K562 (cell line): ENCODE measurements around the gene HLTF. TPM values are rescaled to one million over a fixed set of nuclear protein-coding genes. Genes with fewer than 3 reads are reported as not detected.

Experiments
- BCL6 ChIP-seq: fragments of 250-450 bp; sonication (Bioruptor Pico); IDR thresholded peaks from 2 replicates; pipeline ENCODE4 v1.4.0; 2020
- BRD9 ChIP-seq: fragments of 450-650 bp; IDR thresholded peaks from 2 replicates; pipeline ENCODE4 v1.6.1; 2018; ENCODE audit warnings: low read depth; ENCODE audit not compliant: partially characterized antibody
- CEBPZ ChIP-seq: fragments of 150-350 bp; IDR thresholded peaks from 2 replicates; pipeline ENCODE4 v1.6.1; 2014; ENCODE audit warnings: low read depth, mild to moderate bottlenecking, low read length, borderline replicate concordance
- CREM ChIP-seq: IDR thresholded peaks from 2 replicates; pipeline ENCODE4 v1.6.1; 2014; ENCODE audit warnings: antibody characterized with exemption, low read depth
- CTCFL ChIP-seq: IDR thresholded peaks from 2 replicates; pipeline ENCODE4 v1.6.1; 2011; ENCODE audit warnings: borderline replicate concordance, low read depth, mild to moderate bottlenecking, moderate library complexity, low read length; ENCODE audit not compliant: insufficient read depth, poor library complexity, severe bottlenecking
- HDAC3 ChIP-seq: fragments of 450-650 bp; IDR thresholded peaks from 2 replicates; pipeline ENCODE4 v1.6.1; 2018; ENCODE audit warnings: borderline replicate concordance, mild to moderate bottlenecking, moderate library complexity; ENCODE audit not compliant: partially characterized antibody
- KDM5B ChIP-seq: fragments of 200-600 bp; sonication (generic); IDR thresholded peaks from 2 replicates; pipeline ENCODE4 v1.6.1; 2012; ENCODE audit warnings: low read depth, mild to moderate bottlenecking, moderate library complexity, low read length, control low read depth, inconsistent platforms; ENCODE audit not compliant: insufficient replicate concordance
- MEIS2 ChIP-seq: fragments of 450-650 bp; IDR thresholded peaks from 2 replicates; pipeline ENCODE4 v1.6.1; 2014; ENCODE audit warnings: mild to moderate bottlenecking; ENCODE audit not compliant: partially characterized antibody
- NR2C2 ChIP-seq, 2 experiments: fragments of 200-800 bp in 1 of 2; sonication (Bioruptor generic) in 1 of 2; sonication (generic) in 1 of 2; formaldehyde crosslinking in 1 of 2; IDR thresholded peaks; 2 replicates each; pipeline versions ENCODE4 v1.6.1 to v1.8.0; 2016 to 2022; ENCODE audit warnings: mild to moderate bottlenecking in 1 of 2, missing compliant biosample characterization in 1 of 2, missing genetic modification characterization in 1 of 2, missing genetic modification reagents in 1 of 2
- NRF1 ChIP-seq, 2 experiments: fragments of 450-650 bp; IDR thresholded peaks in 1 of 2; conservative IDR thresholded peaks in 1 of 2; 2 replicates each; pipeline ENCODE4 v1.6.1; 2014; ENCODE audit warnings: mild to moderate bottlenecking in 2 of 2
- PHB ChIP-seq: fragments of 250-450 bp; sonication (Bioruptor Pico); IDR thresholded peaks from 2 replicates; pipeline ENCODE4 v1.5.0; 2021
- POLR3A ChIP-seq: IDR thresholded peaks from 2 replicates; pipeline ENCODE4 v1.6.1; 2011; ENCODE audit warnings: borderline replicate concordance, mild to moderate bottlenecking, moderate library complexity; ENCODE audit not compliant: insufficient read length, insufficient read depth; ENCODE audit errors: extremely low read depth
- RBM22 ChIP-seq: fragments of 200-400 bp; formaldehyde crosslinking; IDR thresholded peaks from 2 replicates; pipeline ENCODE4 v1.6.1; 2018; ENCODE audit warnings: low read length, low read depth; ENCODE audit not compliant: poor library complexity, severe bottlenecking
- TEAD1 ChIP-seq, 2 experiments: fragments of 450-650 bp in 1 of 2; sonication (generic) in 1 of 2; formaldehyde crosslinking; IDR thresholded peaks; 2 replicates each; pipeline versions ENCODE4 v1.4.0 to v1.8.0; 2020 to 2022; ENCODE audit warnings: mild to moderate bottlenecking in 2 of 2, missing genetic modification reagents in 1 of 2
- THAP7 ChIP-seq: fragments of 250-450 bp; sonication (Bioruptor Pico); IDR thresholded peaks from 2 replicates; pipeline ENCODE4 v1.5.0; 2021
- ZEB2 ChIP-seq: fragments of 450-650 bp; IDR thresholded peaks from 2 replicates; pipeline ENCODE4 v1.6.1; 2016
- ZNF12 ChIP-seq: sonication (generic); formaldehyde crosslinking; IDR thresholded peaks from 2 replicates; pipeline ENCODE4 v1.4.0; 2020; ENCODE audit warnings: mild to moderate bottlenecking, missing genetic modification reagents
- ZNF224 ChIP-seq: sonication (generic); formaldehyde crosslinking; IDR thresholded peaks from 2 replicates; pipeline ENCODE4 v1.8.0; 2022; ENCODE audit warnings: mild to moderate bottlenecking, missing genetic modification reagents
- ZNF263 ChIP-seq: sonication (generic); formaldehyde crosslinking; IDR thresholded peaks from 2 replicates; pipeline ENCODE4 v1.8.0; 2022; ENCODE audit warnings: mild to moderate bottlenecking, missing genetic modification reagents, borderline replicate concordance
- polyA plus RNA-seq, 8 experiments: library from polyadenylated mRNA; depleted of rRNA in 4 of 8; stranded (reverse) in 5 of 8; unstranded in 3 of 8; fragments of >200 nt; fragmentation: Nextera tagmentation in 2 of 8; fragmentation: Illumina TruSeq in 1 of 8; extraction: Ambion mirVana in 2 of 8; extraction: Trizol in 1 of 8; gene quantifications; 2 replicates each; pipeline versions ENCODE4 v1.2.1 to v1.2.3, GENCODE V29; 2011 to 2014; ENCODE audit warnings: inconsistent platforms in 1 of 8, missing spikeins in 1 of 8
- total RNA-seq, 7 experiments: library from RNA; depleted of rRNA in 6 of 7; stranded (reverse); fragments of >200 nt in 6 of 7; fragmentation: Illumina TruSeq in 2 of 7; extraction: Trizol in 2 of 7; gene quantifications; 2 replicates each; pipeline versions ENCODE4 v1.2.1 to v1.2.3, GENCODE V29; 2011 to 2021; ENCODE audit warnings: low replicate concordance in 1 of 7

Gene HLTF
- total and polyA plus RNA-seq, 9 of the 15 experiments (the other 6 are each of a cell fraction or from before 2014, with no cell fraction given), result 35.1 to 82.4 (median 50.4) TPM

- TF ChIP-seq RBM22 (no peak), POLR3A (no peak), HDAC3 (no peak), MEIS2 (no peak), ZNF224 (CRISPR knock-in tag) (no peak; the same call in 1 of the 2 replicates), NRF1 (conservative IDR thresholded peaks at IDR 0.05 in 1 of 2, IDR thresholded peaks at IDR 0.05 in 1 of 2) (peak; percentile 87 to 89), ZEB2 (no peak), KDM5B (peak; percentile 23), BCL6 (CRISPR knock-in tag) (no peak), PHB (CRISPR knock-in tag) (no peak), CEBPZ (no peak), BRD9 (no peak), ZNF12 (CRISPR knock-in tag) (no peak), ZNF263 (no peak), TEAD1 (CRISPR knock-in tag; IDR thresholded peaks at IDR 0.05) (0 out of 4 replicates have a peak, but pooled peaks of 1 of the 2 experiments have one; percentile 49), THAP7 (CRISPR knock-in tag) (no peak), NR2C2 (CRISPR knock-in tag; IDR thresholded peaks at IDR 0.05) (no peak), NR2C2 (tag; IDR thresholded peaks at IDR 0.05) (no peak; the same call in 1 of the 2 replicates), CREM (peak; percentile 31), CTCFL (peak; percentile 2)
These were observed 94.9 kb downstream of the HLTF start, which contains the start of gene GYG1 (continued) for GRCh38 chr3:148991219-148992026.
